Activated CD4-positive, alpha-beta T cell treated with anti-CD3 and anti-CD28 coated beads, Interleukin-2, amount 10 ng/mL, durations not matched to agents 24 days and 14 days (primary cell): ENCODE data around the gene CYP21A2. TPM values are rescaled to one million over a fixed set of nuclear protein-coding genes. Genes with fewer than 3 reads are reported as not detected.

Experiments used
- DNase-seq: peaks from one replicate; pipeline ENCODE4 v3.0.0; 2022
- H3K27ac Mint-ChIP-seq: one replicate; pipeline ENCODE4 v1.8.0; 2022; ENCODE audit warnings: mild to moderate bottlenecking, mixed read lengths
- H3K27me3 Mint-ChIP-seq: one replicate; pipeline ENCODE4 v1.8.0; 2022; ENCODE audit warnings: mixed read lengths
- H3K36me3 Mint-ChIP-seq: one replicate; pipeline ENCODE4 v1.8.0; 2022; ENCODE audit warnings: low read depth, mild to moderate bottlenecking, mixed read lengths
- H3K4me1 Mint-ChIP-seq: one replicate; pipeline ENCODE4 v1.8.0; 2021; ENCODE audit warnings: mixed read lengths
- H3K4me3 Mint-ChIP-seq: one replicate; pipeline ENCODE4 v1.8.0; 2022; ENCODE audit warnings: mild to moderate bottlenecking, moderate library complexity, mixed read lengths
- H3K9me3 Mint-ChIP-seq: one replicate; pipeline ENCODE4 v1.8.0; 2021; ENCODE audit warnings: mixed read lengths
- intact Hi-C: fragments of 100-400 bp; cut with micrococcal nuclease; formaldehyde crosslinking; loops from one replicate; pipeline ENCODE4 v1.15.1; 2023
- total RNA-seq: library from RNA; stranded (reverse); gene quantifications from 2 replicates; pipeline ENCODE4 v1.2.3, GENCODE V29; 2022

CYP21A2 gene
- total RNA-seq, 1 donor from 2014 or later: 0.35 TPM

DNA sequence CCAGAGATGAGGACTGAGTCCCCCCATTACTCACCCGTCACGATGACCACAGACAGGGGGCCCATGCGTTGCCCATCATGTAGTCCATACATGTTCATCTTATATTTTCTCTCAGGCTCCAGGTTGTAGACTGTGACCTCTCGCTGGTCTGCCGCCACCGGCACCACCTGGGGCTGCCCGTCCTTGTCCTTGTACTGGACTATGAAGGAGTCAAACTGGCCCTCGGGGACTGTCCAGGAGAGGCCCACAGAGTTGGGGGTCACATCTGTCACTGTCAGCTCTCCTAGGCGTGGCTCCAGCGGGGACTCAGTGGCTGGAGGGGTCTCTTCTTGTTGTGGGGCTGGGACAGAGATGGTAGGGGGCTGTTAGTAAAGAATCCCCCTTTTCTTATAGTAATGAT, 35.4 kb downstream of the CYP21A2 start:
- Mint-ChIP-seq H3K9me3 (no peaks in the 10 kb centered on the region), H3K27ac (no peak overlapping the region), H3K4me1 (no peaks in the 10 kb centered on the region), H3K36me3 (no peaks in the 10 kb centered on the region), H3K27me3 (no peaks in the 10 kb centered on the region), H3K4me3 (no peak overlapping the region)
- DNase-seq: no peak
- intact Hi-C loops: no loop called here

DNA sequence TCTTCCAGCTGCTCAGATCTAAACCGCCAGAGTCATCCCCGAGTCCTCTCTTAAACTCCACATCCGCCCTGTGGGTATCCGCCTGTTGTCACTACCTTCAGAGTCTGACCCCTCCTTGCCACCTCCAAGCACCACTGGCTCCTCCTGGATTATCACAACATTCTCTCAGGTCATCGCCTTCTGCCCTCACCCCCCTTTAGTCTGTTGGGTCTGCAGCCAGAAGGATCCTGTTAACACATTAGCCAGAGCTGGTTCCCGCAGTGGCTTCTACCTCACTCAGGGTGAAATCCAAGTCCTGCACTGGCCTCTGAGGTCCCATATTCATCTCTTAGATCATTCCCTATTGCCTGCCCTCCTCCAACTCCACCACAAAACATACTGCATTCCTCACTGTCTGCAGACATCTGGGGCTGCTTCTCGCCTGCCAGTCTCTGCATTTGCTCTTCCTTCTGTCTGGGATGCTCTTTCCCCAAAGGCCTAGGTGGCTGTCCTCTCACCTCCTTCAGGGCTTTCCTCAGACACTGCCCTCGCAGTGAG, 36.8 kb downstream of the CYP21A2 start:
- intact Hi-C loops: no loop called here
- H3K4me1 Mint-ChIP-seq: no peaks in the 10 kb centered on the region
- H3K27ac Mint-ChIP-seq: no peak overlapping the region
- H3K4me3 Mint-ChIP-seq: no peak overlapping the region
- no peaks in the 10 kb centered on the region for H3K36me3 Mint-ChIP-seq
- H3K27me3 Mint-ChIP-seq: no peaks in the 10 kb centered on the region
- H3K9me3 Mint-ChIP-seq: no peaks in the 10 kb centered on the region
- no peak for DNase-seq

- intact Hi-C loops: no loop called here
- Mint-ChIP-seq H3K4me1 (no peaks in the 10 kb centered on the region), H3K9me3 (no peaks in the 10 kb centered on the region), H3K4me3 (no peak overlapping the region), H3K36me3 (no peaks in the 10 kb centered on the region), H3K27me3 (peaks cover 3% of the 10 kb centered on the region), H3K27ac (no peak overlapping the region)
- DNase-seq: no peak
Observed at GRCh38 chr6:32075781-32076180, 37.6 kb downstream of the CYP21A2 start.

DNA sequence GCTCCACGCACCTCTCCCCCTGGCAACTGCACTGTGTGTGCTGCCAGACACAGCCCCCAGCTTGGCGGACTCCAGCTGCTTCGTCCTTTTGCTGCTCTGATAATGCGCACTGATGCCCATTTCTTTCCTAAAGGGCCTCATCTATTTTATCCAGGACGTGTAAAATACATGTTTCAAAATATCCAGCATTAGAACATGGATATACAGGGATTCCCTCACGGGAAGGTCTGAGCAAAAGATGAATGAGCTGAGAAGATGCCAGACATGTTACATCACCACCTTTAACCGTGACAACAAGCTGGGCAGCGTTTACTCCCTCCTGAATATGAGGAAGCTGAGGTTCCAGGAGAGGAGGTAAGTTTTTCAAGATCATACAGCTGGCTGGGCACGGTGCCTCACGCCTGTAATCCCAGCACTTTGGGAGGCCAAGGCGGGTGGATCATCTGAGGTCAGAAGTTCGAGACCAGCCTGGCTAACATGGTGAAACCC, 38.1 kb downstream of the CYP21A2 start:
- no peak overlapping the region for H3K27ac Mint-ChIP-seq
- no peak overlapping the region for H3K4me3 Mint-ChIP-seq
- no peaks in the 10 kb centered on the region for H3K9me3 Mint-ChIP-seq
- peaks cover 5% of the 10 kb centered on the region for H3K27me3 Mint-ChIP-seq
- no peak for DNase-seq
- no peaks in the 10 kb centered on the region for H3K36me3 Mint-ChIP-seq
- intact Hi-C loops: no loop called here
- H3K4me1 Mint-ChIP-seq: no peaks in the 10 kb centered on the region

- H3K4me1 Mint-ChIP-seq: no peaks in the 10 kb centered on the region
- no peaks in the 10 kb centered on the region for H3K36me3 Mint-ChIP-seq
- no peaks in the 10 kb centered on the region for H3K9me3 Mint-ChIP-seq
- H3K27me3 Mint-ChIP-seq: peaks cover 22% of the 10 kb centered on the region
- intact Hi-C loops: no loop called here
- H3K27ac Mint-ChIP-seq: no peak overlapping the region
- H3K4me3 Mint-ChIP-seq: no peak overlapping the region
- DNase-seq: no peak
Observed at GRCh38 chr6:32079566-32080290, 41.5 kb downstream of the CYP21A2 start.

DNA sequence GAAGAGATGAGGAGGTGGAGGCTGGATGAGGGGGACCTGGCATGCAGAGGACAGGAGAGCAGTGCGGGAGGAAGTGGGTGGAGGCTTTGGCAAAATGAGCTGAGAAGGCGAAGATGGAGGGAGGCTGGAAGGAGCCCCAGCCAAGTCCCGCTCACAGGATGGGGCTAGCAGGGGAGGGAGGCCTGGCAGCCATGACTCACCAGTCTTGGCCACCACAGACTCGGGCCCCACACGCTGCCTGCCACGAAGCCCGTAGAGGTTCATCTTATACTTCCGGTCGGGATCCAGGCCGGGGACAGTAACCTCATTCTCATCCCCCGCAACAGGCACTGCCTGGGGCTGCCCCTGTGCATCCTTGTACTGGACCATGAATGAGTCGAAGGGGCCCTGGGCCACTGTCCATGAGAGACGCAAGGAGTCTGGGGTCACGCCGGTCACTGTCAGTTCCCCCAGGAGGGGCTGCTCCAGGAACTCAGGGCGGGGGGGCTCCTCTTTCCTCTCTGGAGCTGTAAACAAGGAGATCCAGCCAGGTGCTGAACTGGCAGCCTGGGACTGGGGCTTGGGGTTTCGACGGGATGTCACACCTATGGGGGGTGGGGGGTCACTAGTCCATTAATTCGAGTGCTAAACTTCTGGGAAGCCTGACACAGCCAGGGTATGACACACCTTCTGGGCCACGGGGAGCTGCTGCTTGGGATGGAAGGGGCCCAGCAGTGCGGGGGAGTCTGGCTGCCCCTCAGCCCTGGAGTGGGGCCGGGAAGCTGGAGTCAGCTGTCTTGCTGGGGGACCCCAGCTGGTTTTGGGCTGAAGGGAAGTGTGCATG, 43.2 kb downstream of the CYP21A2 start:
- Mint-ChIP-seq H3K4me1 (peaks cover 8% of the 10 kb centered on the region), H3K9me3 (no peaks in the 10 kb centered on the region), H3K36me3 (no peaks in the 10 kb centered on the region), H3K27ac (no peak overlapping the region), H3K4me3 (no peak overlapping the region), H3K27me3 (peaks cover 39% of the 10 kb centered on the region)
- DNase-seq: no peak
- intact Hi-C loops: no loop called here

- DNase-seq: no peak
- Mint-ChIP-seq H3K27ac (no peak overlapping the region), H3K36me3 (no peaks in the 10 kb centered on the region), H3K4me3 (no peak overlapping the region), H3K9me3 (no peaks in the 10 kb centered on the region), H3K27me3 (peaks cover 45% of the 10 kb centered on the region), H3K4me1 (peaks cover 15% of the 10 kb centered on the region)
- intact Hi-C loops: no loop called here
Observed at GRCh38 chr6:32082478-32082877, 44.3 kb downstream of the CYP21A2 start.

GRCh38 chr6:32082935-32083334, 44.7 kb downstream of the CYP21A2 start:
- Mint-ChIP-seq H3K9me3 (no peaks in the 10 kb centered on the region), H3K27me3 (peaks cover 46% of the 10 kb centered on the region), H3K4me3 (no peak overlapping the region), H3K4me1 (peaks cover 15% of the 10 kb centered on the region), H3K36me3 (no peaks in the 10 kb centered on the region), H3K27ac (no peak overlapping the region)
- DNase-seq: no peak
- intact Hi-C loops: no loop called here

GRCh38 chr6:32083812-32084768, 45.9 kb downstream of the CYP21A2 start:
- Mint-ChIP-seq H3K4me1 (peaks cover 15% of the 10 kb centered on the region), H3K9me3 (no peaks in the 10 kb centered on the region), H3K27ac (no peak overlapping the region), H3K36me3 (no peaks in the 10 kb centered on the region), H3K27me3 (peaks cover 55% of the 10 kb centered on the region), H3K4me3 (no peak overlapping the region)
- intact Hi-C loops: no loop called here
- DNase-seq: no peak

DNA sequence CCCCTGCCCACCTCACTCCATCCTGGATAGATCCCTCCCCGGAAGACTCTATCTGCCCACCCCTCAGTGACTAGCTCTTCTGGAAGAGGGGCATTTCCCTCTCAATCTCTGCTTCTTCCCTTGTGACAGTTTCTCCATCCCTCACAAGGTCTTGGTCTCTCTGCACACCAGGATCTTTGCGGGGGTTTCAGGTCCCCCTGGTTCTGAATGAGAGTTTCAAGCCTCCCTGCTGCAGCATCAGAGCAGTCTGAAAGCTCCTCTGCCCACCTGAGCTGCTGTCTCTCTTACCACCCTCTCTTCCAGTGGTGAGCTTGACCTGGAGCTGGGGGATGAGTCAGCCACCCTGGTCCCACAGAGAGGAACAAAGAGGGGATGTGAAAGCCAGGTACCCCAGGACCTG, 46.6 kb downstream of the CYP21A2 start:
- intact Hi-C loops: no loop called here
- no peak overlapping the region for H3K27ac Mint-ChIP-seq
- peaks cover 62% of the 10 kb centered on the region for H3K27me3 Mint-ChIP-seq
- peaks cover 15% of the 10 kb centered on the region for H3K4me1 Mint-ChIP-seq
- no peaks in the 10 kb centered on the region for H3K36me3 Mint-ChIP-seq
- no peaks in the 10 kb centered on the region for H3K9me3 Mint-ChIP-seq
- no peak overlapping the region for H3K4me3 Mint-ChIP-seq
- no peak for DNase-seq

- no peak overlapping the region for H3K4me3 Mint-ChIP-seq
- DNase-seq: no peak
- intact Hi-C loops: loop anchor here (1.0 to 2.0 kb wide), 2 partner anchors 42 to 69 kb away; partner anchors contain the start of genes ATF6B and PPT2
- no peaks in the 10 kb centered on the region for H3K36me3 Mint-ChIP-seq
- peak overlapping the region; percentile 54 for H3K27ac Mint-ChIP-seq
- H3K9me3 Mint-ChIP-seq: no peaks in the 10 kb centered on the region
- peaks cover 68% of the 10 kb centered on the region for H3K27me3 Mint-ChIP-seq
- H3K4me1 Mint-ChIP-seq: peaks cover 15% of the 10 kb centered on the region
Observed at GRCh38 chr6:32085759-32086459, 47.7 kb downstream of the CYP21A2 start.

DNA sequence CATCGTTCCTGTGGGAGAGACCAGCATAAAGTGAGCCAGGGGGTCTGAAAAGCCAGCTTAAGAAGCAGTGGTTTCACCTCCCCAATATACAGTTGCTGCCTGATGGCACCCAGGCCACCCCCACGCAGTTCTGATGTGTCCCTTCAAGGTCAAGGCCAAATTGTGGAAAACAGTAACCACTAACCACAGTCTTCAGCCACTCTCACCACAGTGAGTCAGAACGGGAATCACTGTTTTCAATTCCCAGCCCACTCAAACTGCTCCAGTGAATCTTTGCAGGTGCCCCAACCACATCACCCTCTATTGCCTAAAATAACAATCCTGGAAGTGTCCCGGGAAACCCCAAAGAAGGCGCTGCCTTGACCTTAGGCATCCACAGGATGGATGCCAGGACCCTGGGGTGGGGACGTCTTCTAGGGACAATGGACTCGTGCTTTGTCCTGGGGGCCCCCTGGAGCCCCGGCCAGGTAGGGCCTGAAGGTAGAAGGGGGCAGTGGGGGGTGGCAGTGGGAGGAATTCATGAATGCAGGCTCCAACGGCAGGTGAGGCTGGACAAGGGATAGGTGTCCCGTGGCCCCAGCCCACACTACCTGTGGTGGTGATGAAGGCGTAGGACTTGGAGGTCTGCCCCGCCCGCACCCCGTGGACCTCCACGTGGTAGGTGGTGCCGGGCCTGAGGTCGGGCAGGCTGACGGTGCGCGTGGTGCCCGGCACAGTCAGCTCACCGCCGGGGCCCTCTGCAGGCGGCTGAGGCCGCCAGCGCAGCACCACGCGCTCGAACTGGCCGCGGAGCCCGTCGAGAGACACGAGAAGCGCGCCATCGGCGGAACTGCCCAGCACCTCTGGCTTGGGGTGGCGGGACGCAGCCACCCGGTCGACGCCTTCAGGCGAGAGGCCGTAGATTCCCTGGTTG, 48.7 kb downstream of the CYP21A2 start:
- Mint-ChIP-seq H3K27me3 (peaks cover 71% of the 10 kb centered on the region), H3K4me1 (peaks cover 15% of the 10 kb centered on the region), H3K27ac (peak overlapping the region; percentile 79), H3K36me3 (no peaks in the 10 kb centered on the region), H3K9me3 (no peaks in the 10 kb centered on the region), H3K4me3 (peak overlapping the region; percentile 49)
- intact Hi-C loops: loop anchor here (1.0 to 2.0 kb wide), 2 partner anchors 41 to 68 kb away; partner anchors contain the start of genes ATF6B and PPT2
- DNase-seq: peak; percentile 62
